NK-92 (cell line): ENCODE results near the gene RFLNA.
"Not testable (repeated sequence)": the region's sequence is repeated elsewhere in the genome, so short reads cannot be mapped to it uniquely, and the experiment has no call there.

Experiments
- DNase-seq: peaks from one replicate; lab custom pipeline; 2025; ENCODE audit not compliant: unreplicated experiment; lab: John Stamatoyannopoulos, UW

The RFLNA gene

DNA sequence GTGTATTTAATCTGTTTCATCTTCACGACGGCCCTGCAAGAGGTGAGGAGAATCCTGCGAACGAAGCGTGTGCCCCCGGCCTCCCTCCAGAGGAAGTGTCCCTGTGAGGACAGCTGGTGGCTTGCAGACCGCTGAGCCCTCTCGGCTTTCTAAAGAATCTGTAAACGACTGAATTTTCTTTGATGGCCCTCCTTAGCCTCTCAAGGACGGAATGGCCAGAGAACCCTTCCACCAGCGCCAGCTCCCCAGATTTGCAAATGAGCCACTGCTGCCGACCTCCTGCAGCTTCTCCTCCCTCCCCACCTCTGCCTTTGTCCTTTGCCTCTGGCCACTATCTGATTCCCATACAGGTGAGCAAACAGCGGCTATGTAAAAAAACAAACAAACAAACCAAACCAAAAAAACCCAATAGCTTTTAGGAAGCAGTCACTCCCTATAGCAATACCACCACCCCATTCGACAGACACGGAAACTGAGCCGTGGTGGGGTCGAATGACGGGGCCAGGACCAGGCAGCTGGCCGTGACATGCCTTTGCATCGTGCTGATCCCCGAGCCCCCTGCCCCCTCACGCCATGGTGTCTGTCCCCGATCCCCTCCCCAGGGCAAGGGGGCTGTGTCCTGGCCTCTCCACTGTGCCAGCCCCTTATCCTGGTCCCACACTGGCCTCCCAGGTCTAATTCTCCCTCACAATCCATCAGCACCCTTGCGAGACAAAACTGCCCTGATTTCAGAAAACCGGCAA, 23.6 kb downstream of the RFLNA start:
- DNase-seq: no peak

DNA sequence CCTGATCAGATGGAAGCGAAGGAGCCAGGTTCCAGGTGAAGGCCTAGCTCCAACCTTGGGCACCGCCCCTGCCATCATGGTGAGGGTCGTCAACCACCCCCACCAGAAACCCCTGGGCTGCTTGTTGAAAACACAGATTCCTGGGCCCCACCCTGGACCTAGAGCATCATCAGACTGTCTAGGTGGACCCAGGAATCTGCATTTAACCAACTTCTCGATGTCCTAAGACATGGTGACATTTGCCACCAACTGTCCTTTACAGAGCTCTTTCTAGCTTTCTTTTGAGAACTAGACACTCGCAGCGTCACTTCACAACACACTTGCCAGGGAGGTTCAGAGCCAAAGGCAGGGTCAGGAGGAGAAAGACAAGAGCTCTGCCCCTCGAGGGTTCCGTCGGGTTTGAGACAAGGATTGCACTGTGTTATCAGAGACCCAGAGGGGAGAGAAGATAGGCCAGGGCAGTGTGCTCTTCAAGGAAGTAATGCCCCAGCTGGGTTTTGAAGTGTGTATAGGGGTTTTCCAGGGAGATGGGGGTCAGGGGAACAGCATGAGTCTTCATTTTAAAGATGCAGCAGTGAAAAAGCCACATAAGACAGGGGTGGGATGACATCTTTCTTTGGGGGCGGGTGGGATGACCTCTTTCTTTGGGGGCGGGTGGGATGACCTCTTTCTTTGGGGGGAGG, 24.6 kb downstream of the RFLNA start:
- no peak for DNase-seq

DNA sequence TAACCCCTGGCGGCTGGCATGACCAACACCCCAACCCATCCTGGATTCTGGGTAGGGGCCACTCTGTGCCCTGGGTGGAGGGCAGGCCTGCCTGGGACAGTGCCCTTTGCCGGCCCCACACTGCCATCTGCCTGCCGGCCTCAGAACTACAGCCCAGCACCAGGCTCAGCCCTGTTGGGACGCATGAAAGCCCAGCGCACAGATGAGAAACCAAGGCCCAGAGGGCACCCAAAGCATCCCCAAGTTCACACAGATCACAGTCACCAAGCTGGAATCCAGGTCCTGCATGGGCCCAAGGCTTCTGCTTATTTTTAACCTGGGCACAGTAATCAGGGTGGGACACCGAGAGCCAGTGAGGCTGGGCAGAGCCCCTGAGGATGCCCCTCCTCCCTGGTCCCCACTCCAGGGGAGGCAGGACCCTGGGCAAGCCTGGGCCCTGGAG, 26.2 kb downstream of the RFLNA start:
- DNase-seq: no peak

DNA sequence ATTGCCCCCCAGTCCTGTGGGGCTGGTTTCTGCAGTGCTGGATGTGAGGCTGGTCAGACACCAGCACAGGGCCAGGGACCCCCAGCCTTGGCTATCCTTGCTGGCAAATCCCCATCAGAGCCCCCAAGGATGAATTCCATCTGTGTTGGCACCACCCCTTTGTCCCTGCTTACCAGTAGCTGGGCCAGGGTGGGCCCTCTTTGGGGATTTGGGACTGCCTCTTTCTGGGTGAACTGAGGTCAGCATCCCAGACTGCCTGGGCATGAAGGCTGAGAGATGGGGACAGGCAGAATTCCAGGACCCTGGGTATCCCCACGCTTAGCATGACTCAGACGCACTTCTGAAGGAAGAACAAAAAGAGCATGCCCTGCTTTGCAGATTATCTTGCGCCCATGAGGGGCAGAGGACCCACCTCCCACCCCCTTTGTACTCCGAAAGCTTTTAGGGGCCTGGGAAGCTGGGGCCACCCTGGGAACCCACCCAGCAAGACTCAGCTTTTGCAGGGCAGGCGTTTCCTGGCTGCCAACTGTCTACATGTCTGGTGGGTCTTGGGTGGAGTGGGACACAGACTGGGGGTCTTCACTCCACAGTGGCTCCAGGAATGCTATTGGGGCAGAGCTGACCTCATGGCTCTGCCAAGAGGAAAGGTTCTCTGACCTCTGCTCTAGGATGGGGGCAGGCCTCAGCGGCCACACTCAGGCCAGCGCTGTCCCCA, 26.8 kb downstream of the RFLNA start:
- no peak for DNase-seq

DNA sequence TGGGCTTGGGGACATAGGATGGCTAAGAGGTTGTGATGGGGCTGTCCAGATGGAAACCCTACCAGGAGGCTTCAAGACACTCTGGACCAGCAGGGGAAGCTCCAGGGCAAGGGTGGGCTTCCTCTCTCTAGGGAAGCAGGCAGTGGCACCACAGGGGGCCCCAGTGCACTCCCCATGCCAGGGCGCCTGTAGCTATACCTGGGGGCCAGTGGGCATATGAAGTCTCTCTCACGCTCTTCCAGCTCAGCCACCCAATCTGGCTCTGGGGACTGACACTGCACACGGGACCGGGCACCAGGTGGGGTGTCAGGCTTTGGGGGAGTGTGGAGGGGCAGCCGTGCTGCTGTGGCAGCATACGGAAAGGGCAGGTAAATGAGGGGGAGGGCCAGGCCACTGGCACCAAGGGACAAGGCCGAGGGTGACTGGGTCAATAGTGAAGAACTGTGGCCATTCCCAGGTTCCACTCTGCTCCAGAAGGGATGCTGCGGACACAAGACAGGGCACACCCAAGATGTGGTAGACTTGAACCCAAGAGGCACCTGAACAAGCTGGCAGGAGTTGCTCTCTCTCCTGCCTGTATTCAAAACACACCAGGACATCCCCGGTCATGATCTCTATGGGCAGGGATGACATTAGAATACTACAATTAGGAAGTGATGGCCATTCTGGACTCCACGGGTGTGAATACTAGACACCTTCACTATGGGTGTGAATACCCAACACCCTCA, 27.5 kb downstream of the RFLNA start:
- DNase-seq: no peak

DNA sequence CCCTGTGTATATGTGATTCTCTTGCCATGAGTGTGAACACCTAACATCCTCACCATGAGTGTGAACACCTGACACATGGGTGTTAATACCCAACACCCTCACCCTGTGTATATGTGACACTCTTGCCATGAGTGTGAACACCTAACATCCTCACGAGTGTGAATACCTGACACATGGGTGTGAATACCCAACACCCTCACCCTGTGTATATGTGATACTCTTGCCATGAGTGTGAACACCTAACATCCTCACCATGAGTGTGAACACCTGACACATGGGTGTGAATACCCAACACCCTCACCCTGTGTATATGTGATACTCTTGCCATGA, 28.1 kb downstream of the RFLNA start:
- not testable (repeated sequence) for DNase-seq

DNA sequence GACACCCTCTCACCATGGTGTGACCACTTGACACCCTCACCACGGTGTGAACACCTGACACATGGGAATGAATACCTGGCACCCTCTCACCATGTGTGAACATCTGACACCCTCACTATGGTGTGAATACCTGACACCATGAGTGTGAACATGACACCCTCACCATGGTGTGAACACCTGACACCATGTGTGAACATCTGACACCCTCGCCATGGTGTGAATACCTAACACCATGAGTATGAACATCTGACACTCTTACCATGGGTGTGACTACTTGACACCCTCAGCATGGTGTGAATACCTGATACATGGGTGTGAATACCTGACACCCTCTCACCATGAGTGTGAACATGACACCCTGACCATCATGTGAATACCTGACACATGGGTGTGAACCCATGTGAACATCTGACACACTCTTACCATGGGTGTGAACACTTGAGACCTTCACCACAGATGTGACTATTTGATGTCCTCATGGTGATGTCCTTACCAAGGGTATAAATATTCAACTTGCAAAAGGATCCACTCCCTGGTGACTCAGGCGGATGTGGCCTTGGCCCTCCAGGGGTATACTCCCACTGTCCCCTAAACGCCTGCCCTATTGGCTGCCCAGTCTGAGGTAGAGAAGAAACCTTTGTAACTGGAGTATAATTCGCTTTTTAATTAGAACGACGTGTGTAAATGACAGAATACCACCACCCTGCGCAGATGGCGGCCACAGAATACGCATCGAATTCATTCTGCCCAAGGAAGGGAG, 29.1 kb downstream of the RFLNA start:
- no peak for DNase-seq

DNA sequence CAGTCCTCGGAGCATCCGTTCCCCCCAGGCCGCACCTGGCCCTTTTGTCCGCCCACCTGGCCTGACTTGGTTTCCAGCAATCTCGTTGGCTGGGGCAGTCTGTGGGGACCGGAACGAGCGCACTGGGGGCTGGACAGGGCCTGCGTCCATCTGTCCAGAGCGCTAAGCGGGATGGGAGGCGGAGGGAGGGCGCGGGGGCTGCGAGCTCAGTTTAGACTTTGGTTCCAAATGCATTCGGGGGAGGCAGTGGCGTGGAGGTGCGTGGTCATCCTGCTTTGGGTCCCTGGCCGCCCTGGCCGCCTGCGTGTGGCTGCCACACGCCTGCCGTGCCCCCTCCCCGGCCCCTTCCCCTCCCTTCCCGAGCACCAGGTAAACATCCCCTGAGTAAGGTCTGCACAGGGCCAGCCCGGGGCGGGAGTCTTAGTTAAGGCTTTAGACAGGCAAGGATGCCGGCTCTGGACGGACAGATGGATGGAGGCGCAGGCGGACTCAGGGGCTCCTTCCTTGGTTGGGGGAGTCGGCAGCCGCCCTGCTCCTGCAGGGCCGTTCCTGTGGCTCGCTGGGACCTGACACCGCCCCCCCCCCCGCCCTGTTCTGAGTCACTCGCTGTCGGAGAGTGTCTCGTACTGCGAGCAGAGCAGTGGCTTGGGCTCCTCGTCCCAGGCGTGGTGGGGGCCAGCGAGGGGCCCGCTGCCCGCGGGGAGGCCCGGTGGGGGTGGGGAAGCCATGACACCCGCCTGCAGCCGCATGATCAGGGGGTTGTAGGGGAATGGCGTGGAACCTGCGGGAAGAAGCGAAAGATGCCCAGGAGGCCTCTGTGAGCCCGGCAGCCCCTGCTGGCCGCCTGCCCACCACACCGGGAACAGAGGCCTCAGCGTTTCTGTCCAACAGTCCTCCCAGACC, 30.2 kb downstream of the RFLNA start:
- no peak for DNase-seq

DNA sequence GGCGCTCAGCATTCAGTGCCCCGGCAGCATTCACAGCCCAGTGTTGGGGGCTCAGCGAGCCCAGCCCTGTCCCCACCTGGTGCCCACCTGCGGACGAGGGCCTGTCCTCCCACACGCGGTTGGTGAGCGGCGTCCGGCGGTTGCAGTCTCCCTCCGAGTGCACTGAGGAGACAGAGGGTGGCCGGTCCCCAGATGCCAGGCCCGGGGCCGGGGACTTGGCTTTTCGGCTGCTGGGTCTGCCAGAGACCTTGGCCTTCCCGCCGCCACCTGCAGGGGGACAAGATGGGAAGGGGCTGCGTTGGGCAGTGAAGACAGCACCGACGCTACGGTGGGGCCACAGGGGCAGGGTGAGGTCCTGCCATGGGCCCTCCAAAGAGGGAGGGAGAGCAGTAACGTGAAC, 31.2 kb downstream of the RFLNA start:
- DNase-seq: no peak

DNA sequence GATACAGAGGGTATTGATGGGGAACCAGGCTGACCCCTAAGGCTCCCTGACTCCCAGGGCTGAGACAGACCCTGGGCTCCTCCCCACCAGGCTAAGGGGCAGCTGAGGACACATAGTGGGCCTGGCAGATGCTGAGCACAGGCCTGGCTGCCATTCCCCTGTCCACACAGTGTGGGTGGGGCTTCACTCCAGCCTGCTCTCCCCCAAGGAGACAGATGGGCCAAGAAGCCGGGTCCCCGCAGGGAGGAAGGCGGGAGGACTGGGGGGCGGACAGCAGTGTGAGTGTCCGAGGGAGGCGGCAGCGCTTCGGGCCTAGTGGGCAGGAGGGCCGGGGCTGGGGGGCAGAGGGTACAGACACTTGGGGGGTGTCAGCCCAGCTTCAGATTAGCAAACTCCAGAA, 32.0 kb downstream of the RFLNA start:
- no peak for DNase-seq

DNA sequence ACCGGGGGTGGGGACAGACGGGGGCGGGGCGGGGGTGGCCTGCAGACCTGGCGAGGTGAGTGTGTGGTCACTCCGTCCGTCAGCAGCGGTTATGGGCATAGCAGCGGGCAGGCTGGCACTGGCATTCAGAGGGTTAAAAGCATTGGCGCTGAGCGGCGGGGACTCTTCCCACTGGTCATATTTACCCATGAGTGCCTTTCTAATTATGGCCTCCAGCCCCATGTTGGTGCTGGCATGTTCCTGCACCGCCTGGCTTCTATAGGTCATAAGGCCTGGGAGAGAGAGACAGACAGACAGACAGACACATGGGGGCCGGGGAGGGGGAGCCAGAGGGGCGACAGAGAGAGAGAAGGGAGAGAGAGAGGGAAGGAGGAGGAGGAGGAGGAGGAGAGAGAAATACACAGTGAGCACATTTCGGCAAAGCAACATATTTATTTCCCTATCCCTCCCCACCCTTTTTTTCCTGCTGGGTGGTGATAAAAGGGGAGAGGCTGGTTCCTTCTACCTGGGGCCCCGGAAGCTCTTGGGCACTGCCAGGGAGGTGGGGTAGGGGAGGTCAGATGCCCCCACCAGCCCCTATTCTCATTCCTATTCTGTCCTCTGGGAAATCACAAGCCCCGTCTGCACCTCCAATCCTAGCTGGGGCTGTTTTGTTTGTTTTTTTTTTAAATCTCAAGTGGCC, 32.6 kb downstream of the RFLNA start:
- DNase-seq: no peak

DNA sequence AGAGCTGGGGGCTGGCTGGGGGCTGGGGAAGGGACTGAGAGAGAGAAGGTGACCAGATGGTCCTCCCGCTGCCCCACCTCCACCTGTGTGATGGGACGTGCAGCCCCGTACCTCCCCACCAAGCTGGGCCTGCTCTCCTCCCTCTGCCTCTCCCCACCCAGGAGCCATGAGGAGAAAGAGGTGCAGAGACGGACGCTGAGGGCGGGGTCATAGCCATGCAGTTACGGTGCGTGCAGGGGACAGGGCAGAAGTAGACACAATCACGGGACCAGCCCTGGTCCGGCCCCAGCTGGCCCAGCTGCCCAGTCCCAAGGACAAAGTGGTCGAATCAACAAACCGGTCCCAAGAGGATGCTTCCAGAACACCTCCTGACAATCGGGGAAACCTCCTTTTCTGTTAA, 33.2 kb downstream of the RFLNA start:
- no peak for DNase-seq

DNA sequence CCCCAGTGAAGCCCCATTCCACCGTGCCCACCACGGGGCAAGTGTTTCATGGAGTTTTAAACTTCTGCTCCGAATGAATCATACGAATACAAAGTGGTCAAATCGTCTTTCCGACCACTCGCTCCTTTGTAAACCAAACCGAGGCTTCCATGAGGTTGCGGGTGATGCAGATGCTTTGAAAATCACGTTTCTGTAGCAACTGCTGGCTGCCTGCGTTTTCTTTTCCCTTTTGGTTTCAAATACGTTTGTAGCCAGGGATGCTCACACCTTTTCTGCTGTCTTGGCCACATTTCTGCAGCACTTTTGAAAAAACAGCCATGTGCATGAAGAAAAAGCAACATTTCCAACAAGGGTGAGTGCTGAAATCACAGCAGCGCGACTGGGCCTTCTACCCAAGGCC, 33.7 kb downstream of the RFLNA start:
- DNase-seq: no peak

DNA sequence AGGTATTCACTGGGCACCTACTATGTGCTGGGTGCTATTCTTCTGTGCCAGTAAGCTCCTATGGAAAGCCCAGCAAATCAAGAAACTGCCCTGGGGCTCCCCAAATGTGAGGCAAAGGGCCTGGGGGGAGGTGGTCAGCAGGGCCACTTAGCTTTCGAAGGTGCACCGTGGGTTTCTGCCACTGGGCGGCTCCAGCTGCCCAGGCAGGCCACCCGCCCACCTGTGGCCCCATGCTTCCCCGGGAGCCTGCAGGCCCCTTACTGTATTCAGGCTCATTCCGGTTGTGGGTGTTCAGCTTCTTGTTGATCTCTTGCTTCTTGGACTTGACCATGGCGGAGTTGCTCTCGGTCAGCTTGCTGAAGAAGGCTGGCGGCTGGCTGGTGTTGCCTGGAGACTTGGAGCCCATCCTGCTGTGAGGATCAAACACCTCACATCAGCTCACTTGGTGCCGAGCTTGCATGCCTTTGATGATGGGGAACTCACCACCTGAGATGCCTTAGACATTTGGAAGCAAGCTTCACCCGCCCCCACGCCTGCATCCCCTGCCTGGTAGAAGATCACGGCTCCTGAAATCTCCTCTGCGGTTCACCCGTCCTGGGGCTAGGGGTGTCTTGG, 37.3 kb downstream of the RFLNA start:
- no peak for DNase-seq

DNA sequence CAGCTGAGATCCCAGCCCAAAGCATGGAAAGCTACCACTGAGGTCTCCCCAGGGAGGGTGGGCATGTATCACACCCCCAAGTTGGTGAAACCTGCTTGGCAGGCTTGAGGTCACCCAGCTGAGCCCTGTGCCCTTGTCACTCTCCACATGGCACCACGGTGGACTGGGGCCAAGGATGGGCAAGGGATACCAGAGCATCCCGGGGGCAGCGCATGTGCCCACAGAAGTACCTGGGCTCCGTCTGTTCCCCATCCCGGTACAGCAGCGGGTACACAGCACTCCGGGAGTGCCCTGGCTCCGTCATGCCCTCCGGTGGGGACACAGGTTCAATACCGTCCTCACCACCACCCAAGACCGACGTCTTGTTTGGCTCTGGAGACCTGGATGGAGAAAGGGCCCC, 38.0 kb downstream of the RFLNA start:
- DNase-seq: no peak

DNA sequence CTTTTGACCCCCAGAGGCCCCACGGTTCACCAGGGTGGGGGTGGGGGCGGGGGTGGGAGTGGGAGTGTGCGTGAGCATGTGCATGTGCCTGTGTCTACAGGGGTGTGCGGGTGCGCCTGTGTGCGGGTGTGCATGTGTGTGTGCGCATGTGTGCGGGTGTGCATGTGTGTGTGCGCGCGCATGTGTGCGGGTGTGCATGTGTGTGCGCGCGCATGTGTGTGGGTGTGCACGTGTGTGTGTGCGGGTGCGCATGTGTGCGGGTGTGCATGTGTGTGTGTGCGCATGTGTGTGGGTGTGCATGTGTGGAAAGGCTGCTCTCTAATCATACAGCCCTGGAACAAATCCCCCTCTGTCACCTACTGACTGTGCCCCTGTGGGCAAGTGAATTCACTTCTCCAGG, 38.8 kb downstream of the RFLNA start:
- no peak for DNase-seq

DNA sequence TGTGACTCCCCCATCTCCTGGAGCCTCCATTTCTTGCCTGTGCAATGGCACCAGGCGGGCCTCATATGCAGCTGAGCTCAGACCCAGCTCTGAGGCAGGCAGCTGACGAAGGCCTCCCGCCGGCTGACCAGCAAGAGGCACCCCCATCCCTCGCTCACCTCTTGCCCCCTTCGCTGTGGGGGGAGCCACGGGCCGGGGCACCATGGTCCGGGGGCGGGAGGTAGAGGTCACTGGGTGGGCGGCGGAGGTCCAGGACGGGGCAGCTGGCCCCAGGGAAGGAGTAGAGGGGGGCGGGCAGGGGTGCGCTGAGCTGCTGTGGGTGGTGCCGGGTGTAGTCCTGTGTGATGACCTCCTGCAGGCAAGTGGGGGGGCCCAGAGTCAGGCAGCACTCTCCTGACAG, 39.4 kb downstream of the RFLNA start:
- no peak for DNase-seq

DNA sequence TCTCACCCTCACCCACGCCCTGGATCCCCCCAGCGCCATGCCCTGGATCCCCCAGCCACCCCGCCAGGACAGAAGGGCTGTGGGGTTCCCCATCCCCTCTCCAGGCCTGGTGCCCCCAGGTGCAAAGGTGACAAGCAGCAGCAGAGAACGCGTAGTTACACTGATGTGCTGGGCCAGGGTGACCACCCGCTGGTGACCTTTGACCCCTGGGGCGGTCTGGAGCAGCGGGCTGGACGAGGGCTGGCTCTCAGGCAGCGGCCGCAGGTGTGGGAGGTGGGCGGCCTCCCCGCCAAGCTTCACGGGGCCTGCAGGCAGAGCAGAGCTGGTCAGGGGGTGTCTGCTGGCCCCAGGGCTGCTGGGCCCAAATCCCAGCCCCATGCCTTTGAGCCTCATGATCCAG, 40.1 kb downstream of the RFLNA start:
- no peak for DNase-seq
